HepG2 (cell line): ENCODE data around the gene GDAP2. TPM values are rescaled to one million over a fixed set of nuclear protein-coding genes. Genes with fewer than 3 reads are reported as not detected.

Source experiments
- ARID3A ChIP-seq: IDR thresholded peaks from 2 replicates; pipeline ENCODE4 v1.6.1; 2012; ENCODE audit warnings: low read depth, low read length, improper control_type of control experiment
- BORCS8-MEF2B ChIP-seq: sonication (generic); formaldehyde crosslinking; IDR thresholded peaks from 2 replicates; pipeline ENCODE4 v1.8.0; 2022; ENCODE audit warnings: mild to moderate bottlenecking, missing genetic modification reagents
- CBX1 ChIP-seq: IDR thresholded peaks from one replicate; pipeline ENCODE4 v1.6.1; 2016; ENCODE audit warnings: antibody characterized with exemption, low read depth
- DNMT1 ChIP-seq: sonication (generic); formaldehyde crosslinking; IDR thresholded peaks from 2 replicates; pipeline ENCODE4 v1.5.1; 2020; ENCODE audit warnings: mild to moderate bottlenecking, missing genetic modification reagents
- FOXK2 ChIP-seq: fragments of 450-650 bp; IDR thresholded peaks from 2 replicates; pipeline ENCODE4 v1.6.1; 2016
- GABPA ChIP-seq, 2 experiments: IDR thresholded peaks; 2 replicates each; pipeline ENCODE4 v1.6.1; 2011 to 2016; ENCODE audit warnings: low read depth in 2 of 2, low read length in 1 of 2, missing biosample characterization in 1 of 2, missing genetic modification characterization in 1 of 2
- KLF11 ChIP-seq: IDR thresholded peaks from 2 replicates; pipeline ENCODE4 v1.6.1; 2016; ENCODE audit warnings: missing compliant biosample characterization
- NCOR1 ChIP-seq: fragments of 200-600 bp; sonication (generic); IDR thresholded peaks from 2 replicates; pipeline ENCODE4 v1.7.0; 2017; ENCODE audit warnings: antibody characterized with exemption, low read length, borderline replicate concordance
- NFYC ChIP-seq: IDR thresholded peaks from 2 replicates; pipeline ENCODE4 v1.6.1; 2016; ENCODE audit warnings: missing genetic modification reagents, missing compliant biosample characterization
- NONO ChIP-seq, 2 experiments: fragments of 450-650 bp in 1 of 2; sonication (generic) in 1 of 2; formaldehyde crosslinking in 1 of 2; IDR thresholded peaks in 1 of 2; conservative IDR thresholded peaks in 1 of 2; 2 replicates each; pipeline versions ENCODE4 v1.6.1 to v1.8.0; 2017 to 2022; ENCODE audit warnings: mild to moderate bottlenecking in 1 of 2, missing genetic modification reagents in 1 of 2, moderate library complexity in 1 of 2
- SAFB2 ChIP-seq: sonication (generic); formaldehyde crosslinking; IDR thresholded peaks from 2 replicates; pipeline ENCODE4 v1.5.1; 2020; ENCODE audit warnings: missing genetic modification reagents, low read depth, mild to moderate bottlenecking, borderline replicate concordance
- SMARCC2 ChIP-seq: fragments of 450-650 bp; IDR thresholded peaks from 2 replicates; pipeline ENCODE4 v1.6.1; 2017; ENCODE audit warnings: antibody characterized with exemption, mild to moderate bottlenecking
- TARDBP ChIP-seq: sonication (generic); formaldehyde crosslinking; IDR thresholded peaks from 2 replicates; pipeline ENCODE4 v1.8.0; 2022; ENCODE audit warnings: mild to moderate bottlenecking, missing genetic modification reagents
- ZFP90 ChIP-seq: sonication (generic); formaldehyde crosslinking; IDR thresholded peaks from 2 replicates; pipeline ENCODE4 v1.8.0; 2022; ENCODE audit warnings: missing genetic modification reagents, mild to moderate bottlenecking, inconsistent platforms, borderline replicate concordance
- ZNF232 ChIP-seq: sonication (generic); formaldehyde crosslinking; IDR thresholded peaks from 2 replicates; pipeline ENCODE4 v1.4.0; 2020; ENCODE audit warnings: missing genetic modification reagents, borderline replicate concordance
- ZNF75D ChIP-seq: sonication (generic); formaldehyde crosslinking; IDR thresholded peaks from 2 replicates; pipeline ENCODE4 v1.8.1; 2023; ENCODE audit warnings: missing genetic modification reagents, mild to moderate bottlenecking, borderline replicate concordance
- ZNF773 ChIP-seq: sonication (generic); formaldehyde crosslinking; IDR thresholded peaks from 2 replicates; pipeline ENCODE4 v1.4.0; 2020; ENCODE audit warnings: missing genetic modification reagents, borderline replicate concordance
- ZSCAN25 ChIP-seq: sonication (generic); formaldehyde crosslinking; IDR thresholded peaks from 2 replicates; pipeline ENCODE4 v1.8.0; 2022; ENCODE audit warnings: mild to moderate bottlenecking, missing genetic modification reagents
- polyA plus RNA-seq, 8 experiments: library from polyadenylated mRNA; depleted of rRNA in 3 of 8; stranded (reverse) in 7 of 8; unstranded in 1 of 8; fragments of >200 nt; fragmentation: Illumina TruSeq in 4 of 8; extraction: Trizol in 4 of 8; gene quantifications; 2 replicates each; pipeline versions ENCODE4 v1.2.1 to v1.2.3, GENCODE V29; 2011 to 2016; ENCODE audit warnings: low read depth in 4 of 8, missing spikeins in 1 of 8, mixed read lengths in 1 of 8; ENCODE audit not compliant: insufficient read depth in 1 of 8
- total RNA-seq, 5 experiments: library from RNA; depleted of rRNA; stranded (reverse); fragments of >200 nt; fragmentation: Illumina TruSeq; extraction: Trizol; gene quantifications; 2 replicates each; pipeline ENCODE4 v1.2.3, GENCODE V29; 2016; ENCODE audit warnings: low read depth in 1 of 5
- TF ChIP-seq, protein P1 (sequence below): sonication (generic); formaldehyde crosslinking; IDR thresholded peaks from 2 replicates; pipeline ENCODE4 v1.4.0; 2020; ENCODE audit warnings: missing genetic modification reagents
- TF ChIP-seq, protein P2 (sequence below): sonication (generic); formaldehyde crosslinking; IDR thresholded peaks from 2 replicates; pipeline ENCODE4 v1.8.0; 2023; ENCODE audit warnings: mild to moderate bottlenecking, missing genetic modification reagents
- TF ChIP-seq, protein P3 (sequence below): sonication (generic); formaldehyde crosslinking; IDR thresholded peaks from 2 replicates; pipeline ENCODE4 v1.5.0; 2020; ENCODE audit warnings: missing genetic modification reagents, mild to moderate bottlenecking, borderline replicate concordance
- TF ChIP-seq, protein P4 (sequence below): sonication (generic); formaldehyde crosslinking; conservative IDR thresholded peaks from 2 replicates; pipeline ENCODE4 v1.4.0; 2020; ENCODE audit warnings: missing genetic modification reagents

Gene GDAP2
- total and polyA plus RNA-seq, 2 of the 13 experiments (the other 11 are each of a cell fraction or from before 2014, with no cell fraction given), result 11.4 to 23.2 TPM

DNA sequence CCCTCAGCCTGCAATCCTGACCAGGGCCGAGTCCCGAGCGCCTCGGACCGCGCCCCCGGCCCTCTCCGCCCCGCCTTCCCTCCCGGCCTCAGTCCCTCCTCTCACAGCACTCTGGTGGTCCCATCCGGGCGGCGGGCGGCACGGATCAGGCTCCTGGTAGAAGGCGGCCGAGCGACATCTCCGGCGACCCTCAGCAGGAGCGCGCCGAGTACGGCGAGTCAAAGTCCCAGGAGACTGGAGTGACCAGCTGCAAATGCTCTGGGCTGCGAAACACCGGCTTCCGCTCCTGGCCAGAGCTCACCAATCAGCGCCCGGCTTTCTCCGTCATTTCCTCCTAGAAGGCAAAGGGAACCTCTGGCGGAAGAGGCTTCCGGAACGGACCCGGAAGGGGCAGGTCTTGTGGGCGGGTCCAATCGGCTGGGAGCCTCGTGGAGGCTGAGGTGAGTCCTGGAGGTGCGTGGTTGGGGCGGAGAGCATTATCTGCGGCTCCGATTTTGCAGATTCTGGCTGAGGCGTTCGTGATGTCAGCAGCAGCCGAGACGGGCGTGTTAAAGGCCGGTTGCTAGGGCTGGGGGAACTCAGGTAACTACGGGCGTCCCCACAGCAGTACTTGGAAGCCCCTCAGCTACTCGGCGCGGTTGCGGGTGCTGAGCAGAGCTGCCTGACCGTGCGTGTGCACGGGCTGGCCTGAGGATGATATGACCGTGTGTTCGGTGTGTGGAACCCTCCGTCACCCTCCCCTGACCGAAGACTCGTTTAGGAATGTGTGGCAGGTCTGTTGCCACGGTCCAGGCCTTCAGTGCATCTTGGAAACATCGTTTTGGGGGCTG is at the start of gene GDAP2, which contains the start of gene WDR3 (continued):
- TF ChIP-seq GABPA (IDR thresholded peaks at IDR 0.05; ENCODE audit: low read depth, low read length) (peak; percentile 86), GABPA (CRISPR knock-in tag; IDR thresholded peaks at IDR 0.05; ENCODE audit: low read depth) (peak; percentile 97), NCOR1 (no peak), DNMT1 (CRISPR knock-in tag) (no peak), NFYC (CRISPR knock-in tag) (peak; percentile 88), SMARCC2 (no peak), SAFB2 (peak; percentile 24; the same call in 1 of the 2 replicates), ZSCAN25 (CRISPR knock-in tag) (no peak), BORCS8-MEF2B (peak; percentile 52; the same call in 1 of the 2 replicates), NONO (IDR thresholded peaks at IDR 0.05) (no peak), NONO (CRISPR knock-in tag; conservative IDR thresholded peaks at IDR 0.05) (peak; percentile 61), ZNF232 (CRISPR knock-in tag) (no peak), ZNF773 (CRISPR knock-in tag) (no peak), CBX1 (no peak), ARID3A (no peak; the same call in 1 of the 2 replicates), TARDBP (CRISPR knock-in tag) (peak; percentile 28; the same call in 1 of the 2 replicates), KLF11 (CRISPR knock-in tag) (no peak), ZNF75D (no peak), FOXK2 (no peak), ZFP90 (CRISPR knock-in tag) (no peak)
- TF ChIP-seq, protein P1, sequence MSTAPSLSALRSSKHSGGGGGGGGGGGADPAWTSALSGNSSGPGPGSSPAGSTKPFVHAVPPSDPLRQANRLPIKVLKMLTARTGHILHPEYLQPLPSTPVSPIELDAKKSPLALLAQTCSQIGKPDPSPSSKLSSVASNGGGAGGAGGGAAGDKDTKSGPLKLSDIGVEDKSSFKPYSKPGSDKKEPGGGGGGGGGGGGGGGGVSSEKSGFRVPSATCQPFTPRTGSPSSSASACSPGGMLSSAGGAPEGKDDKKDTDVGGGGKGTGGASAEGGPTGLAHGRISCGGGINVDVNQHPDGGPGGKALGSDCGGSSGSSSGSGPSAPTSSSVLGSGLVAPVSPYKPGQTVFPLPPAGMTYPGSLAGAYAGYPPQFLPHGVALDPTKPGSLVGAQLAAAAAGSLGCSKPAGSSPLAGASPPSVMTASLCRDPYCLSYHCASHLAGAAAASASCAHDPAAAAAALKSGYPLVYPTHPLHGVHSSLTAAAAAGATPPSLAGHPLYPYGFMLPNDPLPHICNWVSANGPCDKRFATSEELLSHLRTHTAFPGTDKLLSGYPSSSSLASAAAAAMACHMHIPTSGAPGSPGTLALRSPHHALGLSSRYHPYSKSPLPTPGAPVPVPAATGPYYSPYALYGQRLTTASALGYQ (CRISPR knock-in tag), result 0 out of 2 replicates have a peak, but pooled peaks have one; percentile 27
- TF ChIP-seq, protein P2, sequence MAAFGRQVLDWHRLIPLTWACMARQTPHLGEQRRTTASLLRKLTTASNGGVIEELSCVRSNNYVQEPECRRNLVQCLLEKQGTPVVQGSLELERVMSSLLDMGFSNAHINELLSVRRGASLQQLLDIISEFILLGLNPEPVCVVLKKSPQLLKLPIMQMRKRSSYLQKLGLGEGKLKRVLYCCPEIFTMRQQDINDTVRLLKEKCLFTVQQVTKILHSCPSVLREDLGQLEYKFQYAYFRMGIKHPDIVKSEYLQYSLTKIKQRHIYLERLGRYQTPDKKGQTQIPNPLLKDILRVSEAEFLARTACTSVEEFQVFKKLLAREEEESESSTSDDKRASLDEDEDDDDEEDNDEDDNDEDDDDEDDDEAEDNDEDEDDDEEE (CRISPR knock-in tag), result 0 out of 2 replicates have a peak, but pooled peaks have one; percentile 35
- TF ChIP-seq, protein P3, sequence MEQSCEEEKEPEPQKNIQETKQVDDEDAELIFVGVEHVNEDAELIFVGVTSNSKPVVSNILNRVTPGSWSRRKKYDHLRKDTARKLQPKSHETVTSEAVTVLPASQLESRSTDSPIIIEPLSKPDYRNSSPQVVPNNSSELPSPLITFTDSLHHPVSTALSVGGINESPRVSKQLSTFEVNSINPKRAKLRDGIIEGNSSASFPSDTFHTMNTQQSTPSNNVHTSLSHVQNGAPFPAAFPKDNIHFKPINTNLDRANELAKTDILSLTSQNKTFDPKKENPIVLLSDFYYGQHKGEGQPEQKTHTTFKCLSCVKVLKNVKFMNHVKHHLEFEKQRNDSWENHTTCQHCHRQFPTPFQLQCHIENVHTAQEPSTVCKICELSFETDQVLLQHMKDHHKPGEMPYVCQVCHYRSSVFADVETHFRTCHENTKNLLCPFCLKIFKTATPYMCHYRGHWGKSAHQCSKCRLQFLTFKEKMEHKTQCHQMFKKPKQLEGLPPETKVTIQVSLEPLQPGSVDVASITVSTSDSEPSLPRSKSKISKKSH (CRISPR knock-in tag), result no peak
- TF ChIP-seq, protein P4, sequence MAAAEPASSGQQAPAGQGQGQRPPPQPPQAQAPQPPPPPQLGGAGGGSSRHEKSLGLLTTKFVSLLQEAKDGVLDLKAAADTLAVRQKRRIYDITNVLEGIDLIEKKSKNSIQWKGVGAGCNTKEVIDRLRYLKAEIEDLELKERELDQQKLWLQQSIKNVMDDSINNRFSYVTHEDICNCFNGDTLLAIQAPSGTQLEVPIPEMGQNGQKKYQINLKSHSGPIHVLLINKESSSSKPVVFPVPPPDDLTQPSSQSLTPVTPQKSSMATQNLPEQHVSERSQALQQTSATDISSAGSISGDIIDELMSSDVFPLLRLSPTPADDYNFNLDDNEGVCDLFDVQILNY (CRISPR knock-in tag), result no peak
